NCI-H82 (cell line): ENCODE measurements around the gene ZEB2.
"Not testable (repeated sequence)": the region's sequence is repeated elsewhere in the genome, so short reads cannot be mapped to it uniquely, and the experiment has no call there.

Source experiments
- DNase-seq: peaks from one replicate; lab custom pipeline; 2025; lab: John Stamatoyannopoulos, UW

Gene ZEB2

GRCh38 chr2:144381716-144382115 lies 138.2 kb downstream of the ZEB2 start:
- no peak for DNase-seq

GRCh38 chr2:144379851-144380311 lies 140.0 kb downstream of the ZEB2 start:
- peak; percentile 87 for DNase-seq

- no peak for DNase-seq
Observed at GRCh38 chr2:144378551-144378950, 141.4 kb downstream of the ZEB2 start.

GRCh38 chr2:144377914-144378313 lies 142.0 kb downstream of the ZEB2 start:
- DNase-seq = peak; percentile 17

- DNase-seq = no peak
Observed at GRCh38 chr2:144376926-144377325, 143.0 kb downstream of the ZEB2 start.

GRCh38 chr2:144376460-144376859 lies 143.5 kb downstream of the ZEB2 start:
- DNase-seq = no peak

- DNase-seq = no peak
Observed at GRCh38 chr2:144374163-144374661, 145.7 kb downstream of the ZEB2 start.

DNA sequence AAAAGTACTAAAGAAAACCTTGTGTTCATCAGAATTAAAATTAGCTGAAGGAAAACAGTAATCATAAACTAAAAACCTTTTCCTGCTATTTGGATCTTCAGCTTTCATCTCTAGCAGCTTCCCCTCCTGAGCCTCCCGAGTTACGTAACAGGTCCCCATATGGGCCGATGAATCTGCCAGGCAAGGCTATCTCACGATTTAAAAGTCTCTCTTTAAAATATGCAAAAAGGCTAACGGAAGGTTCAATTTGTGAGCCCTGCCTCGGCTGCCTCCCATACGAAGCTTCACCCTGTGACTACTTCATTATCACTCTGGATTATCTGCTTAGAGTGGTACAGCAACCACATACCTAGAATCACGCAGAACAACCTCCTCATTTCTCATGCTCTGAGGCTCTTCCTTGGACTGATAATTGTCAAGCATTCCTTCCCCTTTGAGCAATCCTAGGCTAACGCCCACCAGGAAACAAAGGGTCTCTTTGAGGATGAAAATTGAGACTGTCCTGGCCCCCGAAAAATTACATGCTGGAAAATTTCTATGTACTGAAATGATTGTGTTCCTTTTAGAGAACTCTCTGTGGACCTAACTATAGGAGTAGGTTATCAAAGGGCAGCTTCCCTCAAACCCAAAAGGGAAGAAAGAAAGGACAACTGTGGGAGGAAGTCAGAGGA lies 147.4 kb downstream of the ZEB2 start:
- no peak for DNase-seq

GRCh38 chr2:144370937-144371584 lies 148.9 kb downstream of the ZEB2 start:
- no peak for DNase-seq

- no peak for DNase-seq
Observed at GRCh38 chr2:144369416-144369815, 150.5 kb downstream of the ZEB2 start.

- DNase-seq = no peak
Observed at GRCh38 chr2:144366825-144367429, 153.0 kb downstream of the ZEB2 start.

DNA sequence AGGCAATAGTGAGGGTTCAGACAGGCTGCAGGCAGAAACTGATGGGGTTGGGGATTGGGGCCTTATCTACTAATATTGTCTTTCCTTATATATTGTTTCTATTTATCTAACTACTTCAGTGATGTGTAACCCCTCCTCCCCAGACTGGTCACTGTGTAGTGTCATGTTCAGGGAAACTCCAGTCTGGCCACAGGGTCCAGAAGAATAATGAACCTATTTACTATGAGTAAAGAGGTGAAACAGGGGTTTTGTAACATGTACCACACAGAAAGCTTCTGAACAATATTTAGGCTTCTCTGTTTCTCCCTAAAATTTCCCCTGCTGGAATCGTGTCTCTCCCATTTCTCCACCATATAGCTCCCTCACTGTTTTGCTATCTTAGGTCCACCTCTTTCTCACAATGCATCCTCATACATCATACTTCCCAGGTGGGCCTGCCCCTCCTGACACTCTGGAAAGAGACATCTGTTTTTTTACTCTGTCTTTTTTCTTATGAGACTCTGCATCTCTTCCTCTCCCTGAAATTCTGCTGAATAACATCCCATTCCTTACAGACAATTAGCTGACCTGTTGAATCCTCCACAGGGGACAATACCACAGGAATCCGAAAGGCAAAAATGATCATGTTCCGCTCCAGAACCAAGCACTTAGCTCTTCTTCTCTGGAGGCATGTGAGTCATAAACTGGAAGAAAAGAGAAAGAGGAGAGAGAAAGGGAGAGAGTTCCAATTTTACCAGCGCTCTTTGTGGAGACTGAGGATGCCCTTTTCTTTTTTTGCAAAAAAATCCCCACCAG lies 154.8 kb downstream of the ZEB2 start:
- DNase-seq = no peak

DNA sequence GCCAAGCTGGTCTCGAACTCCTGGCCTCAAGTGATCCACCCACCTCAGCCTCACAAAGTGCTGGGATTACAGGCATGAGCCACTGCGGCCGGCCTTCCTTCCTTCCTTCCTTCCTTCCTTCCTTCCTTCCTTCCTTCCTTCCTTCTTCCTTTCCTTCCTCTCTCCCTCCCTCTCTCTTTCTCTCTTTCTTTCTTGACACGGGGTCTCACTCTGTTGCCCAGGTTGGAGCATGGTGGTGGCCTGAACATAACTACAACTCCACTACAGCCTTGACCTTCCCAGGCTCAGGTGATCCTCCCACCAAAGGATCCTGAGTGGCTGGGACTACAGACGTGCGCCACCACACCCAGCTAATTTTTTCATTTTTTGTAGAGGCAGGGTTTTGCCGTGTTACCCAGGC lies 155.7 kb downstream of the ZEB2 start:
- not testable (repeated sequence) for DNase-seq

GRCh38 chr2:144362401-144362800 lies 157.5 kb downstream of the ZEB2 start:
- DNase-seq = no peak

- DNase-seq = no peak
Observed at GRCh38 chr2:144361742-144362141, 158.2 kb downstream of the ZEB2 start.

DNA sequence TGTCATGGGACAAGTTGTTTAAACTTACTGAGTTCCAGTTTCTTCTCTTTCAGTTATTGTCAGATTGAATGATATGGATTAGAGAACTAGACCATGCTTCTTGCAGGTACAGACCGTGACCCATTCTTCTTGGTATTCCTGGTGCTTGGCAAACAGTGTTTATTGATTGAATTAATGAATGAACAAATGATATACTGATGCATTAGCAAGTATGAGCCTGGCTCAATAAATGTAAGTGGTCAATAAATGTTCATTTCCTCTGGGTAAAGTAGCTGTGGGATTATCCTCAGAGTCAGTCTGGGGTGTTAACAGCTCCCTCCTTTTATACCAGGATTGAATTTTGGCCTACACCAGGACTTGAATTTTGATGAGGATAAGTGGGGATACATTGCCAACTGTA lies 160.2 kb downstream of the ZEB2 start:
- no peak for DNase-seq

GRCh38 chr2:144358979-144359541 lies 160.9 kb downstream of the ZEB2 start:
- DNase-seq = no peak

DNA sequence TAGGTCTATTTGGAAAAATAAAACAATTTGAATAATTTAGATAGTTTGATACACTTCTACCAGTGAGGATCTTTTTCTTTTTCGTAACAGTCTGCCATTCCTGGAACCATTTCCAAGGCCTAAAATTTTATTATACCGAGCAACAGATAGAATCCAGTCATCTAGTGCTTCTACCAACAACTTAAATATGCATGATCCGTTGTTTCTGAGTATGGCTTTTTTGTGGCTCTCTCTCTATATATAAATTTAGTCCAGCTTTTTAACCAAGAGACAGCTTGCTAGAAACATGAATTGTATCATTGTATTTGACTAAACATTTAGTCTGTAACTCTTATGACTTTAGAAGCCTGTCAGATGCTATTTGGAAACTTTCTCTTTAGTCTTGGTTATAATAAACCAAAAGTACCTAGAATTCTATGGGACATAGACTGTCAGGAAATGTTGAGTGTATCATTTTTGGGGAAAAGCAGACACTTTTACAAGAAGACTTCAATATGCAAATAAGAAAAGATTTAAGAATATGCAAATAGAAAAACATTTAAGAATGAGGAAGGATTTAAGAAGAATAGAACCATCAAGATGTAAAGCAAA lies 161.4 kb downstream of the ZEB2 start:
- DNase-seq = no peak

- DNase-seq = no peak
Observed at GRCh38 chr2:144357623-144358373, 162.1 kb downstream of the ZEB2 start.

DNA sequence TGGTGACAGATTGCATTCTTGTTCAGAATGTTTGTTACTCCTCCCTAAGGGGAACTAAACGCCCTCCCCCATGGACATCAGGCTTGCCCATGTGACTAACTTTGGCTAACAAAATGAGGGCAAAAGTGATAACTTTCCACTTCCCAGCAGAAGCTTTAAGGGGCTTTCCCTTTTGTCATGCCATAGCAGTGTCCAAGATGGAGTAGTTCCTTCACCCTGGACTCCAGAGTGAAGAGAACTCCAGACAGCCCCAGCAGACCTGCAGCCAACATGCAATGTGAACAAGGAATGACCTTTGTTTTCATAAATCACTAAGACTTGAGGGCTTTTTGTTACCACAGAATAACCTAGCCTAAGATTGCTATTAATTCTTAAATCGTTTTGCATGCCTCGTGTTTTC lies 163.5 kb downstream of the ZEB2 start:
- no peak for DNase-seq

DNA sequence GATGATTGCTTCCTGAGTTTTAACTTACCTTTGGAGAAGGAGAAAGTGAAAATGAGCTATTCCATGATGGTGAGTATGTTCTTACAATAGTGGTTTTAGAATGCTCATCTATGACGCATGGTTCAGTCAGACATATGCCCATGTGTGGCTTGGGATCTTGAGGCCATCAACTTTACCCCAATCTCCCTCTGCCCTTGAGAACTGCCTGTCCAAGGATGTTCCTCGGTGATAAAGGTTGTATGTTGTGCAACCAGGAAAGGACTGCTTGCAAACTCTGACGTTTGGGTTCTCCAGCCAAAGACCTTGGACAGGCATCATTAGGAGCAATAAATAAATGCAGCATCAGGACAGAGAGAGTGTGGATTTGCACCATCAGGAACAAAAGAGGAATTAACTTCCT lies 165.0 kb downstream of the ZEB2 start:
- DNase-seq = no peak
